Colonic mucosa (tissue), 4 donors: ENCODE measurements around the gene NOC3L. TPM values are rescaled to one million over a fixed set of nuclear protein-coding genes. Genes with fewer than 3 reads are reported as not detected.
"Not testable (repeated sequence)": the region's sequence is repeated elsewhere in the genome, so short reads cannot be mapped to it uniquely, and the experiment has no call there.

ENCODE experiments used
- DNase-seq: peaks from one replicate; pipeline ENCODE4 v3.0.0-alpha.2; 2020
- H3K27ac ChIP-seq: fragments of 200-600 bp; one replicate; pipeline ENCODE4 v1.8.0; 2021
- H3K27me3 ChIP-seq: fragments of 200-600 bp; one replicate; pipeline ENCODE4 v1.8.0; 2021
- H3K36me3 ChIP-seq: fragments of 200-600 bp; one replicate; pipeline ENCODE4 v1.8.0; 2021
- H3K4me1 ChIP-seq: fragments of 200-600 bp; one replicate; pipeline ENCODE4 v1.8.0; 2021; ENCODE audit warnings: mild to moderate bottlenecking
- H3K4me3 ChIP-seq: fragments of 200-600 bp; one replicate; pipeline ENCODE4 v1.8.0; 2021
- H3K9ac ChIP-seq, 2 donors: one replicate each; pipeline ENCODE4 v1.7.0; 2013; ENCODE audit warnings: control low read depth in 2 of 2, low read depth in 2 of 2, low read length in 2 of 2
- H3K9me3 ChIP-seq: fragments of 200-600 bp; one replicate; pipeline ENCODE4 v1.8.0; 2021
- CTCF ChIP-seq: fragments of 200-600 bp; IDR thresholded peaks from one replicate; pipeline ENCODE4 v1.8.0; 2022; ENCODE audit warnings: antibody characterized with exemption, mild to moderate bottlenecking
- intact Hi-C: fragments of 100-400 bp; cut with DNase I; formaldehyde crosslinking; loops from one replicate; pipeline ENCODE4 v1.14.1; 2022
- total RNA-seq, 2 donors: library from RNA; stranded (reverse); fragmentation: NEBNext Ultra II Directional in 1 of 2; extraction: Animal tissue kit (Norgen Biotek cat#: 25700) in 1 of 2; gene quantifications; one replicate each; pipeline ENCODE4 v1.2.1, GENCODE V29; 2021
- donor health status: healthy.
- donor health status: DM: no; HTN: no; CAD: no.
- donor health status: DM: no; HTN: no; CAD: no.

NOC3L gene
- total RNA-seq, 2 donors from 2014 or later, result 7.9 to 10.3 TPM

GRCh38 chr10:94398762-94399161, 36.0 kb upstream of the NOC3L start:
- H3K36me3 ChIP-seq, result no peaks in the 10 kb centered on the region
- no peaks in the 10 kb centered on the region for H3K4me1 ChIP-seq
- no peak overlapping the region for H3K27ac ChIP-seq
- intact Hi-C loops, result no loop called here
- TF ChIP-seq CTCF, result no peak
- no peak overlapping the region for H3K9ac ChIP-seq
- H3K4me3 ChIP-seq, result no peak overlapping the region
- H3K9me3 ChIP-seq, result no peaks in the 10 kb centered on the region
- H3K27me3 ChIP-seq, result no peaks in the 10 kb centered on the region
- no peak for DNase-seq

- TF ChIP-seq CTCF, result no peak
- intact Hi-C loops, result no loop called here
These were observed 35.0 kb upstream of the NOC3L start for GRCh38 chr10:94397549-94398370.

GRCh38 chr10:94392117-94392516, 29.4 kb upstream of the NOC3L start:
- H3K4me3 ChIP-seq, H3K27me3 ChIP-seq, intact Hi-C loops, H3K27ac ChIP-seq, H3K9ac ChIP-seq, DNase-seq, H3K4me1 ChIP-seq, H3K36me3 ChIP-seq, H3K9me3 ChIP-seq: not testable (repeated sequence)

More at GRCh38 chr10:94397549-94398370, 35.0 kb upstream of the NOC3L start:
- Histone ChIP-seq H3K36me3 (no peaks in the 10 kb centered on the region), H3K9ac (no peak overlapping the region), H3K4me1 (no peaks in the 10 kb centered on the region), H3K9me3 (no peaks in the 10 kb centered on the region), H3K27ac (no peak overlapping the region), H3K4me3 (no peak overlapping the region), H3K27me3 (no peaks in the 10 kb centered on the region)
- no peak for DNase-seq

GRCh38 chr10:94385733-94386132, 23.0 kb upstream of the NOC3L start:
- H3K4me1 ChIP-seq, intact Hi-C loops, H3K27ac ChIP-seq, H3K9ac ChIP-seq, H3K27me3 ChIP-seq, H3K4me3 ChIP-seq, DNase-seq, H3K36me3 ChIP-seq, H3K9me3 ChIP-seq: not testable (repeated sequence)

- Histone ChIP-seq H3K4me3 (no peak overlapping the region), H3K27ac (no peak overlapping the region), H3K36me3 (no peaks in the 10 kb centered on the region), H3K27me3 (no peaks in the 10 kb centered on the region), H3K9ac (no peak overlapping the region), H3K4me1 (peaks cover 4% of the 10 kb centered on the region), H3K9me3 (no peaks in the 10 kb centered on the region)
- DNase-seq, result no peak
- intact Hi-C loops, result no loop called here
- no peak for TF ChIP-seq CTCF
These were observed 20.8 kb upstream of the NOC3L start for GRCh38 chr10:94383530-94383929.

- no peak overlapping the region for H3K4me3 ChIP-seq
- intact Hi-C loops, result no loop called here
- no peaks in the 10 kb centered on the region for H3K9me3 ChIP-seq
- H3K9ac ChIP-seq, result no peak overlapping the region
- no peaks in the 10 kb centered on the region for H3K4me1 ChIP-seq
- no peak overlapping the region for H3K27ac ChIP-seq
- no peaks in the 10 kb centered on the region for H3K36me3 ChIP-seq
- no peaks in the 10 kb centered on the region for H3K27me3 ChIP-seq
- no peak for DNase-seq
- no peak for TF ChIP-seq CTCF
These were observed 14.1 kb upstream of the NOC3L start for GRCh38 chr10:94376865-94377264.
